Measurements from ENCODE around the gene PNPT1.

- TF ChIP-seq CTCF (conservative IDR thresholded peaks at IDR 0.05; ENCODE audit: low read depth, low read length) = no peak
- TF ChIP-seq POLR2A (IDR thresholded peaks at IDR 0.05; ENCODE audit: low read depth, low read length) = no peak
- no peak for TF ChIP-seq RAD21 (IDR thresholded peaks at IDR 0.05; ENCODE audit: low read length)
- TF ChIP-seq FOS (IDR thresholded peaks at IDR 0.05; ENCODE audit: low read depth, low read length) = no peak
- no peak for TF ChIP-seq MAZ (IDR thresholded peaks at IDR 0.05; ENCODE audit: borderline replicate concordance, low read depth, low read length)
- TF ChIP-seq, protein P1, sequence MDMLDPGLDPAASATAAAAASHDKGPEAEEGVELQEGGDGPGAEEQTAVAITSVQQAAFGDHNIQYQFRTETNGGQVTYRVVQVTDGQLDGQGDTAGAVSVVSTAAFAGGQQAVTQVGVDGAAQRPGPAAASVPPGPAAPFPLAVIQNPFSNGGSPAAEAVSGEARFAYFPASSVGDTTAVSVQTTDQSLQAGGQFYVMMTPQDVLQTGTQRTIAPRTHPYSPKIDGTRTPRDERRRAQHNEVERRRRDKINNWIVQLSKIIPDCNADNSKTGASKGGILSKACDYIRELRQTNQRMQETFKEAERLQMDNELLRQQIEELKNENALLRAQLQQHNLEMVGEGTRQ (IDR thresholded peaks at IDR 0.05; ENCODE audit: low read depth, low read length) = no peak
- TF ChIP-seq RCOR1 (IDR thresholded peaks at IDR 0.05; ENCODE audit: insufficient replicate concordance, low read length) = no peak
- TF ChIP-seq SMC3 (IDR thresholded peaks at IDR 0.05; ENCODE audit: low read depth, low read length) = no peak
- TF ChIP-seq MXI1 (IDR thresholded peaks at IDR 0.05; ENCODE audit: borderline replicate concordance, low read depth, low read length) = no peak
- TF ChIP-seq CHD1 (IDR thresholded peaks at IDR 0.05; ENCODE audit: low read depth, low read length) = no peak
- TF ChIP-seq RFX5 (IDR thresholded peaks at IDR 0.05; ENCODE audit: low read depth, low read length) = no peak
- TF ChIP-seq MAFK (IDR thresholded peaks at IDR 0.05; ENCODE audit: low read depth, low read length) = no peak
These were observed 98.1 kb downstream of the PNPT1 start for GRCh38 chr2:55595536-55595935.

Measured in IMR-90 (cell line).